C4-2B (cell line): Measurements from ENCODE around the gene RAPGEF4.

Experiments
- CTCF ChIP-seq: fragments of 450-650 bp; conservative IDR thresholded peaks from 2 replicates; pipeline ENCODE4 v1.5.1; 2017; ENCODE audit warnings: mild to moderate bottlenecking
- ZFX ChIP-seq: fragments of 450-650 bp; IDR thresholded peaks from 2 replicates; pipeline ENCODE4 v1.6.1; 2017

- TF ChIP-seq CTCF (no peak), ZFX (no peak)
Measured at GRCh38 chr2:172901913-172902312, 166.3 kb downstream of the RAPGEF4 start.
